UCSD-AML1 (cell line): Measurements from ENCODE around the gene KDM4C.

Experiments used
- DNase-seq: peaks from one replicate; lab custom pipeline; 2025; ENCODE audit not compliant: unreplicated experiment; lab: John Stamatoyannopoulos, UW

The KDM4C gene

GRCh38 chr9:6855860-6856259 is 98.1 kb downstream of the KDM4C start:
- DNase-seq: no peak

GRCh38 chr9:6864102-6864501 is 106.3 kb downstream of the KDM4C start:
- DNase-seq: no peak

GRCh38 chr9:6869081-6869948 is 111.5 kb downstream of the KDM4C start:
- no peak for DNase-seq

- DNase-seq: no peak
These were observed 112.4 kb downstream of the KDM4C start for GRCh38 chr9:6870149-6870548.

GRCh38 chr9:6870650-6871477 is 113.1 kb downstream of the KDM4C start:
- no peak for DNase-seq

- no peak for DNase-seq
These were observed 116.1 kb downstream of the KDM4C start for GRCh38 chr9:6873857-6874256.

GRCh38 chr9:6876195-6876894 is 118.6 kb downstream of the KDM4C start:
- DNase-seq: no peak

- no peak for DNase-seq
These were observed 119.9 kb downstream of the KDM4C start for GRCh38 chr9:6877671-6878161.

- DNase-seq: no peak
These were observed 122.9 kb downstream of the KDM4C start for GRCh38 chr9:6880626-6881025.

- no peak for DNase-seq
These were observed 126.3 kb downstream of the KDM4C start for GRCh38 chr9:6884101-6884500.

GRCh38 chr9:6884990-6885389 is 127.2 kb downstream of the KDM4C start:
- no peak for DNase-seq

GRCh38 chr9:6887051-6887450 is 129.3 kb downstream of the KDM4C start:
- DNase-seq: no peak

- DNase-seq: peak; percentile 25
These were observed 132.1 kb downstream of the KDM4C start for GRCh38 chr9:6889868-6890267.

GRCh38 chr9:6893350-6894131 is 135.8 kb downstream of the KDM4C start:
- DNase-seq: no peak

- DNase-seq: no peak
These were observed 136.4 kb downstream of the KDM4C start for GRCh38 chr9:6894135-6894534.

- no peak for DNase-seq
These were observed 138.0 kb downstream of the KDM4C start for GRCh38 chr9:6895754-6896153.

- DNase-seq: no peak
These were observed 138.8 kb downstream of the KDM4C start for GRCh38 chr9:6896562-6896961.

- DNase-seq: no peak
These were observed 139.5 kb downstream of the KDM4C start for GRCh38 chr9:6897207-6897822.

- DNase-seq: no peak
These were observed 140.1 kb downstream of the KDM4C start for GRCh38 chr9:6897898-6898302.

GRCh38 chr9:6899274-6899673 is 141.5 kb downstream of the KDM4C start:
- no peak for DNase-seq
